Measurements from ENCODE around the gene SCUBE2.

The SCUBE2 gene

GRCh38 chr11:9076046-9076445, 15.4 kb downstream of the SCUBE2 start:
- DNase-seq (ENCODE audit: low read depth in 2 of 2, low spot score in 1 of 2) = no peak

- DNase-seq (ENCODE audit: low read depth in 2 of 2, low spot score in 1 of 2) = no peak
These were observed 15.8 kb downstream of the SCUBE2 start for GRCh38 chr11:9075556-9075955.

GRCh38 chr11:9074338-9075029, 16.9 kb downstream of the SCUBE2 start:
- no peak for DNase-seq (ENCODE audit: low read depth in 2 of 2, low spot score in 1 of 2)

GRCh38 chr11:9073466-9074225, 17.8 kb downstream of the SCUBE2 start:
- DNase-seq (ENCODE audit: low read depth in 2 of 2, low spot score in 1 of 2) = no peak

GRCh38 chr11:9072626-9073176, 18.7 kb downstream of the SCUBE2 start:
- DNase-seq (ENCODE audit: low read depth in 2 of 2, low spot score in 1 of 2) = no peak

- no peak for DNase-seq (ENCODE audit: low read depth in 2 of 2, low spot score in 1 of 2)
These were observed 19.7 kb downstream of the SCUBE2 start for GRCh38 chr11:9071692-9072091.

GRCh38 chr11:9070749-9071491, 20.5 kb downstream of the SCUBE2 start:
- no peak for DNase-seq (ENCODE audit: low read depth in 2 of 2, low spot score in 1 of 2)

- no peak for DNase-seq (ENCODE audit: low read depth in 2 of 2, low spot score in 1 of 2)
These were observed 21.4 kb downstream of the SCUBE2 start for GRCh38 chr11:9069862-9070470.

- DNase-seq (ENCODE audit: low read depth in 2 of 2, low spot score in 1 of 2) = no peak
These were observed 22.1 kb downstream of the SCUBE2 start for GRCh38 chr11:9069256-9069655.

- no peak for DNase-seq (ENCODE audit: low read depth in 2 of 2, low spot score in 1 of 2)
These were observed 24.9 kb downstream of the SCUBE2 start for GRCh38 chr11:9066433-9066925.

- DNase-seq (ENCODE audit: low read depth in 2 of 2, low spot score in 1 of 2) = no peak
These were observed 25.6 kb downstream of the SCUBE2 start for GRCh38 chr11:9065607-9066432.

- no peak for DNase-seq (ENCODE audit: low read depth in 2 of 2, low spot score in 1 of 2)
These were observed 29.6 kb downstream of the SCUBE2 start for GRCh38 chr11:9061807-9062206.

GRCh38 chr11:9060700-9061111, 30.7 kb downstream of the SCUBE2 start:
- DNase-seq (ENCODE audit: low read depth in 2 of 2, low spot score in 1 of 2) = no peak

GRCh38 chr11:9059406-9059805, 32.0 kb downstream of the SCUBE2 start:
- no peak for DNase-seq (ENCODE audit: low read depth in 2 of 2, low spot score in 1 of 2)

- DNase-seq (ENCODE audit: low read depth in 2 of 2, low spot score in 1 of 2) = no peak
These were observed 33.5 kb downstream of the SCUBE2 start for GRCh38 chr11:9057888-9058287.

- DNase-seq (ENCODE audit: low read depth in 2 of 2, low spot score in 1 of 2) = no peak
These were observed 34.4 kb downstream of the SCUBE2 start for GRCh38 chr11:9057007-9057406.

GRCh38 chr11:9056467-9056866, 34.9 kb downstream of the SCUBE2 start:
- no peak for DNase-seq (ENCODE audit: low read depth in 2 of 2, low spot score in 1 of 2)

GRCh38 chr11:9053316-9054035, 37.9 kb downstream of the SCUBE2 start:
- DNase-seq (ENCODE audit: low read depth in 2 of 2, low spot score in 1 of 2) = no peak

- no peak for DNase-seq (ENCODE audit: low read depth in 2 of 2, low spot score in 1 of 2)
These were observed 39.1 kb downstream of the SCUBE2 start for GRCh38 chr11:9052316-9052715.

- DNase-seq (ENCODE audit: low read depth in 2 of 2, low spot score in 1 of 2) = no peak
These were observed 41.4 kb downstream of the SCUBE2 start for GRCh38 chr11:9049959-9050358.

All from stimulated activated CD8-positive, alpha-beta memory T cell treated with anti-CD3 and anti-CD28 coated beads, Interleukin-4, amount 100 ng/mL, for 4 hours (primary cell).